Ovary (tissue), 9 donors: Measurements from ENCODE around the gene SEPTIN5. TPM values are rescaled to one million over a fixed set of nuclear protein-coding genes. Genes with fewer than 3 reads are reported as not detected.

Experiments
- DNase-seq, 5 donors: peaks; one replicate each; pipeline ENCODE4 v3.0.0-alpha.2; 2019 to 2020
- H3K27ac ChIP-seq, 2 donors: fragments of 200-600 bp; one replicate each; pipeline versions ENCODE4 v1.5.1 to v1.8.0; 2019 to 2022
- H3K27me3 ChIP-seq: fragments of 200-600 bp; one replicate; pipeline ENCODE4 v1.8.0; 2022
- H3K36me3 ChIP-seq: fragments of 200-600 bp; sonication (generic); one replicate; pipeline ENCODE4 v1.5.1; 2019
- H3K4me1 ChIP-seq: one replicate; pipeline ENCODE4 v1.8.1; 2013; ENCODE audit warnings: mild to moderate bottlenecking, moderate library complexity; ENCODE audit not compliant: insufficient read depth
- H3K4me3 ChIP-seq: fragments of 200-600 bp; sonication (generic); one replicate; pipeline ENCODE4 v1.5.1; 2017
- H3K9me3 ChIP-seq, 2 donors: fragments of 200-600 bp in 1 of 2; sonication (generic) in 1 of 2; one replicate each; pipeline versions ENCODE4 v1.5.1 to v1.8.1; 2013 to 2019; ENCODE audit warnings: mild to moderate bottlenecking in 1 of 2, moderate library complexity in 1 of 2
- EP300 ChIP-seq: sonication (generic); formaldehyde crosslinking; IDR thresholded peaks from one replicate; pipeline ENCODE4 v1.6.1; 2017; ENCODE audit warnings: antibody characterized with exemption
- POLR2A ChIP-seq: fragments of 450-650 bp; IDR thresholded peaks from one replicate; pipeline ENCODE4 v1.6.1; 2017; ENCODE audit warnings: antibody characterized with exemption, mild to moderate bottlenecking, moderate library complexity
- WGBS, 3 donors: extraction: QIAGEN DNeasy Blood & Tissue Kit in 1 of 3; methylation state at CpG; one replicate each; pipeline versions ENCODE4 v1.1.5 to v1.1.7; 2013 to 2017; 5-methylcytosine and 5-hydroxymethylcytosine counted together
- intact Hi-C, 4 donors: fragments of 100-400 bp; cut with DNase I; formaldehyde crosslinking; loops; one replicate each; pipeline versions ENCODE4 v1.11.0 to v1.15.1; 2022 to 2023
- polyA plus RNA-seq, 2 donors: library from polyadenylated mRNA; stranded (reverse); fragments of 200-250 nt in 1 of 2; fragments of 350-450 nt in 1 of 2; fragmentation: Illumina TruSeq in 1 of 2; extraction: RNeasy Lipid Tissue Mini Kit (QIAGEN cat#74804) in 1 of 2; gene quantifications; one replicate each; pipeline ENCODE4 v1.2.3, GENCODE V29; 2013 to 2014
- total RNA-seq, 7 donors: library from RNA; depleted of rRNA in 2 of 7; stranded (reverse); fragments of >200 nt in 2 of 7; fragmentation: NEBNext Ultra II Directional in 3 of 7; extraction: Animal tissue kit (Norgen Biotek cat#: 25700) in 3 of 7; gene quantifications; one replicate each; pipeline versions ENCODE4 v1.1.0 to v1.2.4, GENCODE V29; 2016 to 2023
- TF ChIP-seq, protein P1 (sequence below), 3 donors: fragments of 450-650 bp in 2 of 3; fragments of 200-600 bp in 1 of 3; IDR thresholded peaks; one replicate each; pipeline versions ENCODE4 v1.5.1 to v1.8.0; 2016 to 2022; ENCODE audit warnings: antibody characterized with exemption in 3 of 3, mild to moderate bottlenecking in 1 of 3
- donor health status: DM: no; HTN: no; CAD: no; lungs with moderate emphysema.
- donor health status: DM: no; HTN: no; CAD: no.
- donor health status: Bipolar disorder and iron deficiency.
- donor health status: DM: yes; HTN: yes; CAD: no.
- donor health status: DM: no; HTN: no; CAD: no.
- donor health status: DM: yes; HTN: yes; CAD: no.

Gene SEPTIN5
- total and polyA plus RNA-seq, 9 donors: 21.0 to 55.0 (median 30.9) TPM

DNA sequence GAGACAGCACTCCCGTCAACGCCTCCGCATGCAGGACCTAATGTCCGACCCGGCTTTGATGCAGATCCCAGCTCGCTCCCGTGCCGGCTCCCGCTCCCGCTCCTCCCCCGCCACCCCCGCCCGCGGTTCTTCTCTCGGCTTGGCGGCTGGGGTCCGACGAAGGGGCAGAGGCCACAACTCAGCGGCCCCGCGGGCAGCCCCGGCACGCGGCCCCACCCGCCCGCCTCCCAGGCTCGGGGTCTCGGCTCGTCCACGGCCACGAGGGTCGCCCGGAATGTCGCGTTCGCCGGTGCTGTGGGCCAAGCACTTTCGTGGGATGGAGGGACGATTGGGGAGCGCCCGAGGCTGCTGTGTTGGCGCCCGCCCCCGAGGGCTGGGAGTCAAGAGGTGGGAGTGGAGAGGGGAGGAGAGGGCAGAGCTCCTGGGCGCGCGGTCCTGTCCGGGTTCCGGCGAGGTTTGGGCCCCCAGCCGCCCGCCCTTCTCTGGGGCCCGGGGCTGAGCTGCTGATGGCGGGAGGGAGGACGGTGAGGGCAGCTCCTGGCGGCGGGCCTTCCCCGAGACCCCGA lies 40.9 kb downstream of the SEPTIN5 start:
- WGBS, 3 donors: 0 to 1% (median 1%) methylated on average over 41 to 59 of the region's 59 CpGs
- Histone ChIP-seq H3K9me3 (no peaks in the 10 kb centered on the region), H3K27ac (no peak overlapping the region), H3K4me1 (no peaks in the 10 kb centered on the region), H3K4me3 (no peak overlapping the region), H3K36me3 (no peaks in the 10 kb centered on the region), H3K27me3 (peaks cover 8% of the 10 kb centered on the region)
- no peak for DNase-seq
- no peak for TF ChIP-seq POLR2A
- TF ChIP-seq, protein P1, sequence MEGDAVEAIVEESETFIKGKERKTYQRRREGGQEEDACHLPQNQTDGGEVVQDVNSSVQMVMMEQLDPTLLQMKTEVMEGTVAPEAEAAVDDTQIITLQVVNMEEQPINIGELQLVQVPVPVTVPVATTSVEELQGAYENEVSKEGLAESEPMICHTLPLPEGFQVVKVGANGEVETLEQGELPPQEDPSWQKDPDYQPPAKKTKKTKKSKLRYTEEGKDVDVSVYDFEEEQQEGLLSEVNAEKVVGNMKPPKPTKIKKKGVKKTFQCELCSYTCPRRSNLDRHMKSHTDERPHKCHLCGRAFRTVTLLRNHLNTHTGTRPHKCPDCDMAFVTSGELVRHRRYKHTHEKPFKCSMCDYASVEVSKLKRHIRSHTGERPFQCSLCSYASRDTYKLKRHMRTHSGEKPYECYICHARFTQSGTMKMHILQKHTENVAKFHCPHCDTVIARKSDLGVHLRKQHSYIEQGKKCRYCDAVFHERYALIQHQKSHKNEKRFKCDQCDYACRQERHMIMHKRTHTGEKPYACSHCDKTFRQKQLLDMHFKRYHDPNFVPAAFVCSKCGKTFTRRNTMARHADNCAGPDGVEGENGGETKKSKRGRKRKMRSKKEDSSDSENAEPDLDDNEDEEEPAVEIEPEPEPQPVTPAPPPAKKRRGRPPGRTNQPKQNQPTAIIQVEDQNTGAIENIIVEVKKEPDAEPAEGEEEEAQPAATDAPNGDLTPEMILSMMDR (IDR thresholded peaks at IDR 0.05): no peak
- TF ChIP-seq EP300: no peak
- intact Hi-C loops: no loop called here

DNA sequence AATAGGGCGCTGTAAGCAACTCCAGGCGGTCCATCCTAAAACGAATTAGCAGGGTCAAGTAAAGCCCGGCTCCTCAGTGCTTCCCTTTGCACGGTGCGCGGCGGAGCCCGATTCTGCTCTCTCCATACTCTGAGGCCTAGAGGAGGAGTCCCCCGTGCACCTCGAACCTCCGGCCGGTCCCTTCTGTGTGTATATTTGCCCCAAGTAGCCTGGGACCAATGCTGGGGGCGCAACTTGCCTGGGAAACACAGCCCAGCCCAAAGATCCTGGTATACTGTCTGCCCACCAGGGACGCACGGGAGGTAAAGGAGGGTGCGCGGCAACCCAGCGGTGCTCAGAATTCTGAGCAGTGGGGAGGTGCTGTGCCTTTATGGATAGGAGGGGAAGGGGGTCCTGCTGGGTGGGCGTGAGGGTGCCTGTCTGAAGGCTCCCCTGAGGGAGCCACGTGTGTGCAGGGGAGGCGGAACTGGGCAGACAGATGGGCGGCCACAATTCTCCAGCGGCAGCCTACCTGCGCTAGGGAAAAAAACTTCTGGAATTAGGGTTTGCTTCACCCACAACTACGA lies 41.5 kb downstream of the SEPTIN5 start:
- H3K9me3 ChIP-seq: no peaks in the 10 kb centered on the region
- WGBS, 3 donors: 2% methylated on average over 26 of the region's 26 CpGs
- H3K4me1 ChIP-seq: no peaks in the 10 kb centered on the region
- H3K4me3 ChIP-seq: no peak overlapping the region
- no peaks in the 10 kb centered on the region for H3K36me3 ChIP-seq
- intact Hi-C loops: no loop called here
- no peak for DNase-seq
- peaks cover 8% of the 10 kb centered on the region for H3K27me3 ChIP-seq
- H3K27ac ChIP-seq: no peak overlapping the region
- TF ChIP-seq, protein P1 (IDR thresholded peaks at IDR 0.05): no peak
- TF ChIP-seq POLR2A: no peak
- no peak for TF ChIP-seq EP300

DNA sequence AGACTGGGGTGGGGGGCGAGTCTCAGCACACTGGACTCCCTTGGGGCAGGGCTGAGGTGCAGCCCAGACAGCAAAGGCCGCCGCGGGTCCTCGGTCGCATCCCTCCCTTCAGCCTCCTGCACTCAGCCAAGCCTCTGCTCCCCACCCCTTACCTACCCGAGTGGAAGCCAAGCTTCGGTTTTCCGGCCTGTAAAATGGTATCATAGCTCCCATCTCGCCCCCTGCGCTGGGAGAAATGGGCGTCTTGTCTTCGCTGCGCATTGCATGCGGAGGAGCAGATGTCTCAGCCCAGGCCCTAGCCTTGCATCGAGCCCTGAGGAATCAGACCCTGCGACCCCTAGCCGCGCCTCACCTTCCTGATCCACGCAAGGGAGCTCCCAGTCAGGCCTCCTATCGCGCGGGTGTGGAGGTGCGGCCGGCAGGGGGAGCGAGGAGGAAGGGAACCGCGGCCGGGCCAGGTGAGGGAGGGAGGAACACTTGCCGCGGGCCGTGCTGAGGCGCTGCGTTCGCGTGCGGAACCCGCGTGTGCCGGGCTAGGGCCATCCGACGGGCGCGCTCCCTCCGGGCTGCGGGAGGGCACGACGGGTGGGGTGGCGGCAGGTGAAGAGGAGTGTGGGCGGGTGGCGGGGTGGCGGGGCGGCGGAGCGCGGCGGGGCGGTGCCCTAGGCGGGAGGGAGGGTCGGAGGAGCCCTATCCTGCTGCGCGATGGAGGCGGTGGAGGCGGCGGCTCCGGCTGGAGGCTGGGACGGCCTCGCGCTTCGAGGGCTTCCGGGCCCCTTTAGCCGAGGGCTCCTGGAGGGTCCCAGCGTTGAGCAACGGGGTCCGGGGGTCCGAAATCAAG lies 42.2 kb downstream of the SEPTIN5 start:
- no peak for DNase-seq
- TF ChIP-seq POLR2A: no peak
- TF ChIP-seq, protein P1 (IDR thresholded peaks at IDR 0.05): peak in 1 of 3 donors; percentile 24
- WGBS, 3 donors: 1 to 6% (median 3%) methylated on average over 43 to 73 of the region's 76 CpGs
- peaks cover 8% of the 10 kb centered on the region for H3K27me3 ChIP-seq
- no peak overlapping the region for H3K4me3 ChIP-seq
- H3K36me3 ChIP-seq: no peaks in the 10 kb centered on the region
- H3K9me3 ChIP-seq: no peaks in the 10 kb centered on the region
- intact Hi-C loops: no loop called here
- no peak overlapping the region for H3K27ac ChIP-seq
- H3K4me1 ChIP-seq: no peaks in the 10 kb centered on the region

DNA sequence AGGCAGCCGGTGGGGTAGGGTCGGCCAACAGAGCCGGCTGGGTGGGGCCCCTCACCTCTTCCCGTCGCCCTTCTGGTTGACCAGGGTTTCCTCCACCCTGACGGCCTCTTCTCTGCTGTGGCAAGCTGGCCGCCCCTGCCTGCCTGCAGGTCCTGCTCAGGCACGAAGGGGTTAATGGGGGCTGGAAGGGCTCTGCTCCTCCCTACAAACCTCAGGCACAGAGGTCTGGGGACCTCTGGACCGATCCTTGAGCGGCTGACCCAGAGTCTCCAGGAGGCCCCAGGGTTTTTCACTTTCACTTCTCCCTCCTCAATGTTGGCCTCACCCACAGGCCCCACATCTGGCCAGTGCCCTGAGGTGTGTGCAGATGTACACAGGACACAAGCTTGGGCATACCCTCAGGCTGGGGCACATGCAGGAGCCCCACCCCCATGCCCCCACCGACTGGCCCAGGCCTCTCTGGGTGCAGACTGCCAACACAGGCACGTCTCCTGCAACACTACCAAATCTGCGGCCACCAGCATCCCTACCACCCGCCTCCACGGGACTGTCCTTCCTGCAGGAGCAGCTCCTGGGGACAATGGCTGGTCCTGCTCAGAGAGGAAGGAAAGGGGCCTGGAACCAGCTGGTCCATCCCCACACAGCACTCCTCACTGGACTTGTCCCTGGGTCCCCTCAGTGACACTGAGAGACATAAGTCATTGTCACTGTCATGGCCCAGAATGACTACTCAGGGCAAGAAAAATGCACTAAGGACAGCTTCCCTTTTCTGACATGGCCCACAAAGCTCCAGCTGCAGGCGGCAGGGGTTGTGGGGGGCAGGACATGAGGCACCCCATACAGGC lies 43.1 kb downstream of the SEPTIN5 start:
- TF ChIP-seq, protein P1 (IDR thresholded peaks at IDR 0.05): no peak
- TF ChIP-seq POLR2A (no peak), EP300 (no peak)
- 31 to 46% (median 40%) methylated on average over 12 to 16 of the region's 16 CpGs for WGBS, 3 donors
- Histone ChIP-seq H3K4me1 (no peaks in the 10 kb centered on the region), H3K4me3 (no peak overlapping the region), H3K27ac (no peak overlapping the region), H3K9me3 (no peaks in the 10 kb centered on the region), H3K36me3 (no peaks in the 10 kb centered on the region), H3K27me3 (peaks cover 8% of the 10 kb centered on the region)
- no peak for DNase-seq
- intact Hi-C loops: no loop called here
